SK-N-SH (cell line): Measurements from ENCODE around the gene SASH1. TPM values are rescaled to one million over a fixed set of nuclear protein-coding genes. Genes with fewer than 3 reads are reported as not detected.

Experiments used
- CTCF ChIA-PET: fragments of 300-600, 350-600 bp; formaldehyde crosslinking; extraction: SDS; loops from one replicate; lab custom pipeline; 2021; lab: Yijun Ruan, JAX
- POLR2A ChIA-PET: fragments of 350-600 bp; sonication (Branson Sonifier 250); formaldehyde crosslinking; extraction: SDS; loops from one replicate; lab custom pipeline; 2020; ENCODE audit warnings: antibody characterized with exemption, inconsistent platforms; lab: Yijun Ruan, JAX
- DNase-seq: peaks from one replicate; pipeline ENCODE4 v3.0.0; 2012
- H2AFZ ChIP-seq: fragments of 200-600 bp; sonication (generic); 2 replicates; pipeline ENCODE4 v1.8.1; 2016; ENCODE audit warnings: antibody characterized with exemption, mild to moderate bottlenecking, low read depth
- H3F3A ChIP-seq: fragments of 200-600 bp; sonication (generic); replicated peaks from 2 replicates; pipeline ENCODE3; 2016; ENCODE audit warnings: antibody characterized with exemption, mild to moderate bottlenecking; ENCODE audit not compliant: insufficient read depth
- H3K27ac ChIP-seq, 2 experiments: fragments of 200-500 bp in 1 of 2; fragments of 200-600 bp in 1 of 2; sonication (Bioruptor generic) in 1 of 2; sonication (generic), shearing (Covaris generic) in 1 of 2; 2 replicates each; pipeline versions ENCODE4 v1.5.1 to v1.6.1; 2014 to 2016; ENCODE audit warnings: low read depth in 2 of 2, inconsistent platforms in 1 of 2, low read length in 1 of 2, mild to moderate bottlenecking in 1 of 2, mixed read lengths in 1 of 2
- H3K27me3 ChIP-seq: fragments of 200-600 bp; sonication (generic), shearing (Covaris generic); 2 replicates; pipeline ENCODE4 v1.6.1; 2016; ENCODE audit warnings: mixed run types; ENCODE audit not compliant: insufficient read depth
- H3K36me3 ChIP-seq, 2 experiments: fragments of 200-500 bp in 1 of 2; fragments of 200-600 bp in 1 of 2; sonication (Bioruptor generic) in 1 of 2; sonication (generic) in 1 of 2; replicated peaks in 1 of 2; 2 replicates each; pipeline versions ENCODE3 to v1.5.1; 2014 to 2016; ENCODE audit warnings: low read length in 1 of 2, mild to moderate bottlenecking in 1 of 2; ENCODE audit not compliant: insufficient read depth in 2 of 2, control insufficient read depth in 1 of 2
- H3K4me1 ChIP-seq, 2 experiments: fragments of 200-500 bp in 1 of 2; fragments of 200-600 bp in 1 of 2; sonication (Bioruptor generic) in 1 of 2; sonication (generic), shearing (Covaris generic) in 1 of 2; 2 replicates each; pipeline versions ENCODE4 v1.5.1 to v1.6.1; 2014 to 2016; ENCODE audit warnings: low read depth in 1 of 2, low read length in 1 of 2, mixed run types in 1 of 2; ENCODE audit not compliant: insufficient read depth in 2 of 2, control insufficient read depth in 1 of 2
- H3K4me2 ChIP-seq: fragments of 200-600 bp; sonication (generic), shearing (Covaris generic); 2 replicates; pipeline ENCODE4 v1.6.1; 2017; ENCODE audit warnings: mixed run types
- H3K4me3 ChIP-seq, 2 experiments: fragments of 200-500 bp in 1 of 2; fragments of 200-600 bp in 1 of 2; sonication (Bioruptor generic) in 1 of 2; sonication (generic), shearing (Covaris generic) in 1 of 2; 2 replicates each; pipeline versions ENCODE4 v1.5.1 to v1.8.1; 2014 to 2016; ENCODE audit warnings: low read depth in 2 of 2, inconsistent platforms in 1 of 2, low read length in 1 of 2, mild to moderate bottlenecking in 1 of 2, mixed read lengths in 1 of 2, moderate library complexity in 1 of 2
- H3K79me2 ChIP-seq: fragments of 200-600 bp; sonication (generic); 2 replicates; pipeline ENCODE4 v1.8.1; 2017; ENCODE audit warnings: mild to moderate bottlenecking; ENCODE audit not compliant: insufficient read depth
- H3K9ac ChIP-seq: fragments of 200-600 bp; sonication (generic); 2 replicates; pipeline ENCODE4 v1.6.1; 2017; ENCODE audit warnings: mixed run types
- H3K9me2 ChIP-seq: fragments of 200-600 bp; sonication (generic); 2 replicates; pipeline ENCODE4 v1.6.1; 2017; ENCODE audit warnings: mixed run types
- H3K9me3 ChIP-seq: fragments of 200-600 bp; sonication (generic); 2 replicates; pipeline ENCODE4 v1.6.1; 2017; ENCODE audit warnings: mixed run types, mild to moderate bottlenecking, moderate library complexity
- H4K20me1 ChIP-seq: fragments of 200-600 bp; sonication (generic); 2 replicates; pipeline ENCODE4 v1.6.1; 2017; ENCODE audit warnings: mild to moderate bottlenecking, mixed run types; ENCODE audit not compliant: insufficient read depth
- CHD2 ChIP-seq: fragments of 150-350 bp; IDR thresholded peaks from 2 replicates; pipeline ENCODE4 v1.6.1; 2018; ENCODE audit warnings: low read length; ENCODE audit not compliant: partially characterized antibody
- EP300 ChIP-seq, 2 experiments: IDR thresholded peaks; 2 replicates each; pipeline versions ENCODE4 v1.4.0 to v1.6.1; 2012; ENCODE audit warnings: borderline replicate concordance in 1 of 2, low read depth in 1 of 2, low read length in 1 of 2
- EZH2phosphoT487 ChIP-seq: fragments of 200-600 bp; sonication (generic); IDR thresholded peaks from 2 replicates; pipeline ENCODE4 v1.6.1; 2017; ENCODE audit warnings: low read depth, mixed run types, mild to moderate bottlenecking, antibody characterized with exemption, moderate library complexity, borderline replicate concordance
- FOSL2 ChIP-seq: IDR thresholded peaks from 2 replicates; pipeline ENCODE4 v1.4.0; 2012; ENCODE audit warnings: low read depth, mild to moderate bottlenecking, moderate library complexity, borderline replicate concordance
- IRF3 ChIP-seq: fragments of 150-350 bp; IDR thresholded peaks from 2 replicates; pipeline ENCODE4 v1.6.1; 2016; ENCODE audit warnings: mild to moderate bottlenecking, low read depth, low read length
- MEF2A ChIP-seq: IDR thresholded peaks from 2 replicates; pipeline ENCODE4 v1.4.0; 2012; ENCODE audit warnings: low read depth, borderline replicate concordance
- NFIC ChIP-seq: IDR thresholded peaks from 2 replicates; pipeline ENCODE4 v1.4.0; 2012; ENCODE audit warnings: borderline replicate concordance
- POLR2AphosphoS5 ChIP-seq: IDR thresholded peaks from 2 replicates; pipeline ENCODE4 v1.6.1; 2012; ENCODE audit warnings: low read depth, low read length
- RAD21 ChIP-seq: IDR thresholded peaks from 2 replicates; pipeline ENCODE4 v1.6.1; 2012; ENCODE audit warnings: mild to moderate bottlenecking, low read length
- RCOR1 ChIP-seq: fragments of 150-350 bp; IDR thresholded peaks from 2 replicates; pipeline ENCODE4 v1.6.1; 2017; ENCODE audit warnings: antibody characterized with exemption, low read length
- RFX5 ChIP-seq: IDR thresholded peaks from 2 replicates; pipeline ENCODE4 v1.6.1; 2012; ENCODE audit warnings: mild to moderate bottlenecking, improper control_type of control experiment, low read length
- RXRA ChIP-seq: IDR thresholded peaks from 2 replicates; pipeline ENCODE4 v1.4.0; 2012; ENCODE audit warnings: low read depth, mild to moderate bottlenecking, borderline replicate concordance
- SIN3A ChIP-seq: IDR thresholded peaks from 2 replicates; pipeline ENCODE4 v1.6.1; 2012; ENCODE audit warnings: low read depth, mild to moderate bottlenecking, low read length, moderate library complexity, borderline replicate concordance
- SMC3 ChIP-seq: IDR thresholded peaks from 2 replicates; pipeline ENCODE4 v1.6.1; 2012; ENCODE audit warnings: low read depth, low read length, improper control_type of control experiment
- TAF1 ChIP-seq: IDR thresholded peaks from 2 replicates; pipeline ENCODE4 v1.6.1; 2012; ENCODE audit warnings: low read depth, mild to moderate bottlenecking, low read length, moderate library complexity, borderline replicate concordance
- TCF12 ChIP-seq: IDR thresholded peaks from 2 replicates; pipeline ENCODE4 v1.4.0; 2012
- TEAD4 ChIP-seq: IDR thresholded peaks from 2 replicates; pipeline ENCODE4 v1.4.0; 2012; ENCODE audit warnings: mild to moderate bottlenecking, borderline replicate concordance; ENCODE audit not compliant: insufficient read depth
- WGBS: methylation state at CpG from one replicate; pipeline ENCODE4 v1.1.6; 2017; ENCODE audit warnings: low lambda C conversion rate; 5-methylcytosine and 5-hydroxymethylcytosine counted together
- polyA plus RNA-seq, 3 experiments: library from polyadenylated mRNA; depleted of rRNA; stranded (reverse); fragments of >200 nt; gene quantifications; 2 replicates each; pipeline ENCODE4 v1.2.3, GENCODE V29; 2012
- TF ChIP-seq, protein P1 (sequence below): fragments of 150-350 bp; IDR thresholded peaks from 2 replicates; pipeline ENCODE4 v1.6.1; 2017; ENCODE audit warnings: antibody characterized with exemption, low read length, low read depth, borderline replicate concordance
- TF ChIP-seq, protein P2 (sequence below): IDR thresholded peaks from 2 replicates; pipeline ENCODE4 v1.6.1; 2012; ENCODE audit warnings: mild to moderate bottlenecking, low read depth, low read length, moderate library complexity
- TF ChIP-seq, protein P3 (sequence below): IDR thresholded peaks from 2 replicates; pipeline ENCODE4 v1.4.0; 2012; ENCODE audit warnings: low read depth, borderline replicate concordance
- TF ChIP-seq, protein P4 (sequence below): fragments of 200-600 bp; sonication (generic); IDR thresholded peaks from 2 replicates; pipeline ENCODE4 v1.6.1; 2017; ENCODE audit warnings: antibody characterized with exemption, mild to moderate bottlenecking, moderate library complexity

Gene SASH1
- polyA plus RNA-seq, 1 of the 3 experiments (the other 2 are of a cell fraction): 19.8 TPM

GRCh38 chr6:148452876-148453275, 110.2 kb downstream of the SASH1 start:
- peaks cover 25% of the 10 kb centered on the region; the same call in 1 of the 2 replicates for H3K79me2 ChIP-seq
- POLR2A ChIA-PET: no interaction called here
- H3K9ac ChIP-seq: no peak overlapping the region
- no peaks in the 10 kb centered on the region for H3K9me3 ChIP-seq
- no peak overlapping the region for H3K4me3 ChIP-seq
- no peaks in the 10 kb centered on the region for H4K20me1 ChIP-seq
- H3K27me3 ChIP-seq: no peaks in the 10 kb centered on the region
- no peak for DNase-seq
- no peak overlapping the region for H2AFZ ChIP-seq
- no peaks in the 10 kb centered on the region for H3F3A ChIP-seq
- WGBS: 89% methylated on average over 15 of the region's 16 CpGs
- no peak overlapping the region for H3K4me2 ChIP-seq
- no peak overlapping the region for H3K27ac ChIP-seq
- peaks cover 0 to 31% of the 10 kb centered on the region in 2 experiments for H3K36me3 ChIP-seq
- no peaks in the 10 kb centered on the region for H3K9me2 ChIP-seq
- CTCF ChIA-PET: no interaction called here
- no peak for TF ChIP-seq TEAD4
- TF ChIP-seq, protein P1, sequence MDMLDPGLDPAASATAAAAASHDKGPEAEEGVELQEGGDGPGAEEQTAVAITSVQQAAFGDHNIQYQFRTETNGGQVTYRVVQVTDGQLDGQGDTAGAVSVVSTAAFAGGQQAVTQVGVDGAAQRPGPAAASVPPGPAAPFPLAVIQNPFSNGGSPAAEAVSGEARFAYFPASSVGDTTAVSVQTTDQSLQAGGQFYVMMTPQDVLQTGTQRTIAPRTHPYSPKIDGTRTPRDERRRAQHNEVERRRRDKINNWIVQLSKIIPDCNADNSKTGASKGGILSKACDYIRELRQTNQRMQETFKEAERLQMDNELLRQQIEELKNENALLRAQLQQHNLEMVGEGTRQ: no peak
- no peak for TF ChIP-seq FOSL2
- TF ChIP-seq, protein P2, sequence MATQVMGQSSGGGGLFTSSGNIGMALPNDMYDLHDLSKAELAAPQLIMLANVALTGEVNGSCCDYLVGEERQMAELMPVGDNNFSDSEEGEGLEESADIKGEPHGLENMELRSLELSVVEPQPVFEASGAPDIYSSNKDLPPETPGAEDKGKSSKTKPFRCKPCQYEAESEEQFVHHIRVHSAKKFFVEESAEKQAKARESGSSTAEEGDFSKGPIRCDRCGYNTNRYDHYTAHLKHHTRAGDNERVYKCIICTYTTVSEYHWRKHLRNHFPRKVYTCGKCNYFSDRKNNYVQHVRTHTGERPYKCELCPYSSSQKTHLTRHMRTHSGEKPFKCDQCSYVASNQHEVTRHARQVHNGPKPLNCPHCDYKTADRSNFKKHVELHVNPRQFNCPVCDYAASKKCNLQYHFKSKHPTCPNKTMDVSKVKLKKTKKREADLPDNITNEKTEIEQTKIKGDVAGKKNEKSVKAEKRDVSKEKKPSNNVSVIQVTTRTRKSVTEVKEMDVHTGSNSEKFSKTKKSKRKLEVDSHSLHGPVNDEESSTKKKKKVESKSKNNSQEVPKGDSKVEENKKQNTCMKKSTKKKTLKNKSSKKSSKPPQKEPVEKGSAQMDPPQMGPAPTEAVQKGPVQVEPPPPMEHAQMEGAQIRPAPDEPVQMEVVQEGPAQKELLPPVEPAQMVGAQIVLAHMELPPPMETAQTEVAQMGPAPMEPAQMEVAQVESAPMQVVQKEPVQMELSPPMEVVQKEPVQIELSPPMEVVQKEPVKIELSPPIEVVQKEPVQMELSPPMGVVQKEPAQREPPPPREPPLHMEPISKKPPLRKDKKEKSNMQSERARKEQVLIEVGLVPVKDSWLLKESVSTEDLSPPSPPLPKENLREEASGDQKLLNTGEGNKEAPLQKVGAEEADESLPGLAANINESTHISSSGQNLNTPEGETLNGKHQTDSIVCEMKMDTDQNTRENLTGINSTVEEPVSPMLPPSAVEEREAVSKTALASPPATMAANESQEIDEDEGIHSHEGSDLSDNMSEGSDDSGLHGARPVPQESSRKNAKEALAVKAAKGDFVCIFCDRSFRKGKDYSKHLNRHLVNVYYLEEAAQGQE: no peak
- TF ChIP-seq EZH2phosphoT487: no peak
- no peak for TF ChIP-seq POLR2AphosphoS5
- TF ChIP-seq RAD21: no peak
- no peaks in the 10 kb centered on the region for H3K4me1 ChIP-seq

DNA sequence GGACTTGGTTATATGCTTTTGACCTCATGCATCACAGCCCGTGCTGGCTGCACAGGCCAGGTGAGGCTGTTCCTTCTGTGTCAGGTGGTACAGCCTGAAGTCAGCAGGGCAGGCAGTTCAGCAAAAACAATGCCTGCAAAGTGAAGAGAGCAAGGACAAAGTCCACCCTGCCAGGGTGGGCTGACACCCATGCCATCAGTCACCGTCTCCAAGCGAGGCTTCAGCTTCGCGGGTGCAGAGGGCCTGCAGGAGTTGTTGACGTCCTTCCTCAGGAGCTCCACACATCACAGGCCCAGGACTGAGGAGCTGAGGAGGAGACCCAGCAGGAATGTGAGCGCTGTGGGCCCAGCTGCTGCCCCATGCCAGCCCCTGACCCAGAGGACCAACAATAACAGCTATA, 111.3 kb downstream of the SASH1 start:
- no peak overlapping the region for H2AFZ ChIP-seq
- H3K4me2 ChIP-seq: no peak overlapping the region
- H3K79me2 ChIP-seq: peaks cover 25% of the 10 kb centered on the region; the same call in 1 of the 2 replicates
- no peak overlapping the region for H3K4me3 ChIP-seq
- H3K4me1 ChIP-seq: no peaks in the 10 kb centered on the region
- CTCF ChIA-PET: interaction anchor here (1.4 to 1.6 kb wide), 2 partner anchors 12 to 31 kb away, joined by 3 to 4 read pairs; no protein-coding TSS in a partner anchor
- no peaks in the 10 kb centered on the region for H3K9me3 ChIP-seq
- POLR2A ChIA-PET: no interaction called here
- H3K9me2 ChIP-seq: no peaks in the 10 kb centered on the region
- no peak for DNase-seq
- peaks cover 0 to 32% of the 10 kb centered on the region in 2 experiments for H3K36me3 ChIP-seq
- 100% methylated on average over 1 of the region's 7 CpGs for WGBS
- no peaks in the 10 kb centered on the region for H4K20me1 ChIP-seq
- H3K27me3 ChIP-seq: no peaks in the 10 kb centered on the region
- H3F3A ChIP-seq: no peaks in the 10 kb centered on the region
- H3K27ac ChIP-seq: no peak overlapping the region
- no peak overlapping the region for H3K9ac ChIP-seq
- TF ChIP-seq RAD21: no peak
- TF ChIP-seq SMC3: no peak
- TF ChIP-seq CHD2: no peak
- TF ChIP-seq, protein P3, sequence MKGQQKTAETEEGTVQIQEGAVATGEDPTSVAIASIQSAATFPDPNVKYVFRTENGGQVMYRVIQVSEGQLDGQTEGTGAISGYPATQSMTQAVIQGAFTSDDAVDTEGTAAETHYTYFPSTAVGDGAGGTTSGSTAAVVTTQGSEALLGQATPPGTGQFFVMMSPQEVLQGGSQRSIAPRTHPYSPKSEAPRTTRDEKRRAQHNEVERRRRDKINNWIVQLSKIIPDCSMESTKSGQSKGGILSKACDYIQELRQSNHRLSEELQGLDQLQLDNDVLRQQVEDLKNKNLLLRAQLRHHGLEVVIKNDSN: no peak
- no peak for TF ChIP-seq RFX5
- TF ChIP-seq NFIC: no peak
- no peak for TF ChIP-seq EP300 (IDR thresholded peaks at IDR 0.05; ENCODE audit: borderline replicate concordance in 1 of 2, low read depth in 1 of 2, low read length in 1 of 2)
- no peak for TF ChIP-seq MEF2A
- no peak for TF ChIP-seq TCF12
- TF ChIP-seq POLR2AphosphoS5: no peak
- TF ChIP-seq RXRA: no peak
- no peak for TF ChIP-seq TAF1
- TF ChIP-seq, protein P4, sequence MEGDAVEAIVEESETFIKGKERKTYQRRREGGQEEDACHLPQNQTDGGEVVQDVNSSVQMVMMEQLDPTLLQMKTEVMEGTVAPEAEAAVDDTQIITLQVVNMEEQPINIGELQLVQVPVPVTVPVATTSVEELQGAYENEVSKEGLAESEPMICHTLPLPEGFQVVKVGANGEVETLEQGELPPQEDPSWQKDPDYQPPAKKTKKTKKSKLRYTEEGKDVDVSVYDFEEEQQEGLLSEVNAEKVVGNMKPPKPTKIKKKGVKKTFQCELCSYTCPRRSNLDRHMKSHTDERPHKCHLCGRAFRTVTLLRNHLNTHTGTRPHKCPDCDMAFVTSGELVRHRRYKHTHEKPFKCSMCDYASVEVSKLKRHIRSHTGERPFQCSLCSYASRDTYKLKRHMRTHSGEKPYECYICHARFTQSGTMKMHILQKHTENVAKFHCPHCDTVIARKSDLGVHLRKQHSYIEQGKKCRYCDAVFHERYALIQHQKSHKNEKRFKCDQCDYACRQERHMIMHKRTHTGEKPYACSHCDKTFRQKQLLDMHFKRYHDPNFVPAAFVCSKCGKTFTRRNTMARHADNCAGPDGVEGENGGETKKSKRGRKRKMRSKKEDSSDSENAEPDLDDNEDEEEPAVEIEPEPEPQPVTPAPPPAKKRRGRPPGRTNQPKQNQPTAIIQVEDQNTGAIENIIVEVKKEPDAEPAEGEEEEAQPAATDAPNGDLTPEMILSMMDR: no peak
- no peak for TF ChIP-seq IRF3
- no peak for TF ChIP-seq SIN3A
- TF ChIP-seq RCOR1: no peak
